Measurements from ENCODE around the gene TYSND1.

DNA sequence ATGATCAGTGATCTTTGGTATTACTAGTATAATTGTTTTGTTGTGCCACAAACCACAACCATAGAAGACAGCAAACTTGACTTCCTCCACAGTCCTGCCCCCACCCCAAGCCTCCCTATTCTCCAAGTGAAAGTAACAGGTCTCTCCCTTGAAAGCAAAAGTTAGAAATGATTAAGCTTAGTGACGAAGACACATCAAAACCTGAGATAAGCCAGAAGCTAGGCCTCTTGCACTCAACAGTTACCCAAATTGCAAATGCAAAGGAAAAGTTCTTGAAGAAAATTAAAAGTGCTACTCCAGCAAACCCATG is 16.3 kb upstream of the TYSND1 start:
- no peak for TF ChIP-seq POLR2AphosphoS5 (IDR thresholded peaks at IDR 0.05)
- TF ChIP-seq, protein P1, sequence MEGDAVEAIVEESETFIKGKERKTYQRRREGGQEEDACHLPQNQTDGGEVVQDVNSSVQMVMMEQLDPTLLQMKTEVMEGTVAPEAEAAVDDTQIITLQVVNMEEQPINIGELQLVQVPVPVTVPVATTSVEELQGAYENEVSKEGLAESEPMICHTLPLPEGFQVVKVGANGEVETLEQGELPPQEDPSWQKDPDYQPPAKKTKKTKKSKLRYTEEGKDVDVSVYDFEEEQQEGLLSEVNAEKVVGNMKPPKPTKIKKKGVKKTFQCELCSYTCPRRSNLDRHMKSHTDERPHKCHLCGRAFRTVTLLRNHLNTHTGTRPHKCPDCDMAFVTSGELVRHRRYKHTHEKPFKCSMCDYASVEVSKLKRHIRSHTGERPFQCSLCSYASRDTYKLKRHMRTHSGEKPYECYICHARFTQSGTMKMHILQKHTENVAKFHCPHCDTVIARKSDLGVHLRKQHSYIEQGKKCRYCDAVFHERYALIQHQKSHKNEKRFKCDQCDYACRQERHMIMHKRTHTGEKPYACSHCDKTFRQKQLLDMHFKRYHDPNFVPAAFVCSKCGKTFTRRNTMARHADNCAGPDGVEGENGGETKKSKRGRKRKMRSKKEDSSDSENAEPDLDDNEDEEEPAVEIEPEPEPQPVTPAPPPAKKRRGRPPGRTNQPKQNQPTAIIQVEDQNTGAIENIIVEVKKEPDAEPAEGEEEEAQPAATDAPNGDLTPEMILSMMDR (IDR thresholded peaks at IDR 0.05) = no peak
- TF ChIP-seq EP300 (IDR thresholded peaks at IDR 0.05) = no peak
